Measurements from ENCODE around the gene CXCR6.

GRCh38 chr3:45966371-45966791, 23.1 kb downstream of the CXCR6 start:
- TF ChIP-seq CTCF (IDR thresholded peaks at IDR 0.05) (no peak), ZNF512 (CRISPR knock-in tag; IDR thresholded peaks at IDR 0.05; ENCODE audit: borderline replicate concordance) (no peak), GRHL2 (CRISPR knock-in tag; IDR thresholded peaks at IDR 0.05; ENCODE audit: insufficient replicate concordance, severe bottlenecking) (no peak), CBFB (CRISPR knock-in tag; IDR thresholded peaks at IDR 0.05; ENCODE audit: low read depth) (no peak), MXD4 (CRISPR knock-in tag; IDR thresholded peaks at IDR 0.05; ENCODE audit: borderline replicate concordance) (no peak), JUN (CRISPR knock-in tag; IDR thresholded peaks at IDR 0.05) (no peak), IRF2 (CRISPR knock-in tag; IDR thresholded peaks at IDR 0.05; ENCODE audit: borderline replicate concordance, low read depth) (no peak), PRDM15 (CRISPR knock-in tag; IDR thresholded peaks at IDR 0.05) (no peak), FOXJ3 (CRISPR knock-in tag; IDR thresholded peaks at IDR 0.05; ENCODE audit: borderline replicate concordance) (no peak), AFF4 (CRISPR knock-in tag; IDR thresholded peaks at IDR 0.05; ENCODE audit: borderline replicate concordance) (no peak), NR3C1 (CRISPR knock-in tag; conservative IDR thresholded peaks at IDR 0.05; ENCODE audit: low read depth) (no peak), NFYB (CRISPR knock-in tag; conservative IDR thresholded peaks at IDR 0.05; ENCODE audit: low read depth) (no peak)

Data from WTC11 (cell line).